HG03432 (cell line): ENCODE results near the gene RNF113B.

Experiments
- ATAC-seq: cut with Tn5 transposase; IDR thresholded peaks from one replicate; pipeline ENCODE4 v1.9.1; 2021; ENCODE audit warnings: mild to moderate bottlenecking, moderate library complexity; ENCODE audit not compliant: unreplicated experiment

Gene RNF113B

GRCh38 chr13:98176777-98177608 is at the start of gene RNF113B:
TSS of gene RNF113B (minus strand) at chr13:98177269. CDS start at chr13:98177236, 33 bp downstream.
- no peak for ATAC-seq

- ATAC-seq = no peak
Measured at GRCh38 chr13:98226496-98226895, 49.4 kb upstream of the RNF113B start.

- ATAC-seq = no peak
Measured at GRCh38 chr13:98225036-98225940, 48.2 kb upstream of the RNF113B start.

GRCh38 chr13:98224557-98224956 is 47.5 kb upstream of the RNF113B start:
- ATAC-seq = no peak

- no peak for ATAC-seq
Measured at GRCh38 chr13:98223741-98224140, 46.7 kb upstream of the RNF113B start.

- ATAC-seq = no peak
Measured at GRCh38 chr13:98222816-98223215, 45.7 kb upstream of the RNF113B start.

GRCh38 chr13:98222081-98222554 is 45.0 kb upstream of the RNF113B start:
- ATAC-seq = no peak

GRCh38 chr13:98221234-98221633 is 44.2 kb upstream of the RNF113B start:
- ATAC-seq = no peak

GRCh38 chr13:98220271-98220791 is 43.3 kb upstream of the RNF113B start:
- ATAC-seq = no peak

- ATAC-seq = no peak
Measured at GRCh38 chr13:98219685-98220084, 42.6 kb upstream of the RNF113B start.

GRCh38 chr13:98217597-98217996 is 40.5 kb upstream of the RNF113B start:
- no peak for ATAC-seq

- no peak for ATAC-seq
Measured at GRCh38 chr13:98216711-98217285, 39.7 kb upstream of the RNF113B start.

- ATAC-seq = no peak
Measured at GRCh38 chr13:98216135-98216565, 39.1 kb upstream of the RNF113B start.

GRCh38 chr13:98215508-98215907 is 38.4 kb upstream of the RNF113B start:
- no peak for ATAC-seq

GRCh38 chr13:98214707-98215106 is 37.6 kb upstream of the RNF113B start:
- ATAC-seq = no peak

- no peak for ATAC-seq
Measured at GRCh38 chr13:98214008-98214643, 37.1 kb upstream of the RNF113B start.

GRCh38 chr13:98213354-98213753 is 36.3 kb upstream of the RNF113B start:
- ATAC-seq = no peak

GRCh38 chr13:98212763-98213162 is 35.7 kb upstream of the RNF113B start:
- ATAC-seq = no peak

- ATAC-seq = no peak
Measured at GRCh38 chr13:98208606-98209005, 31.5 kb upstream of the RNF113B start.

- ATAC-seq = no peak
Measured at GRCh38 chr13:98207416-98207815, 30.3 kb upstream of the RNF113B start.
